Measurements from ENCODE around the gene FYN.

DNA sequence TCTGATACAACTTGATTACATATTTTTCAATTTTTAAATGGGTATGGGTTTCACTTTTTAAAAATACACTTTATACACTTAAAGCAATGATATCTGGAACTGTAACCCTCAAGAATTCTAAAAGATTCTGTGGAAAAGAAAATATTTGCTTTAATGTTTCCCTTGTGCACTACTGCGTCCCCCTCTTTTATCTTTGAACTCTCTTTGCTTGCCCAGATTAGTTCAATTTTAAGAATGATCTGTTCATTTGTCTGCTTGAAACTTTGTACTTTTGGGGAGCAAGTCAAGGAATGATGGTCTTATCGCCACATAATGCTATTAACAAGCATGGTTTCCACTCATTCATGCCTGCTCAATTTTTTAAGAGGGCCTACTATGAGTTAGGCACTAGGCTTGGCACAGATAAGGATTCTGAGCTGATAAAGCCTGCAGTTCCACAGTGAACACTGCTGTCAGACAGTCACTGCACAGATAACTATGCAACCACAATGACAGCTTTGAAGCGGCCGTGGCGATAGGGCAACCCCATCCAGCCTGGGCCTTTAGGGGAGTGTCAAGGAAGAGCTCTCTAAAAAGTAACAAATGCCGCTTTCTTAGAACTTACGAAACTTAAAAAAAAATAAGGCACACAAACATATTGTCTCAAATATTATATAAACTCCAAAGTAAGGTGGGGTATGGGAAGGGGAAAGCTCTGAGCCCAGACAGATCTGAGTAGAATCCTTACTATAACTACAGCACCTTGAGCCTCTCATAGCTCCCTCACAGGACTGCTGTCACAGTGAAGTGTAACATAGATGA, 29.7 kb downstream of the FYN start:
- TF ChIP-seq POLR2AphosphoS5 (IDR thresholded peaks at IDR 0.05; ENCODE audit: low read depth, low read length), result no peak
- no peak for TF ChIP-seq TAF1 (IDR thresholded peaks at IDR 0.05; ENCODE audit: low read depth, low read length)
- TF ChIP-seq POLR2A (IDR thresholded peaks at IDR 0.05; ENCODE audit: low read depth, low read length), result no peak

Data from GM12891 (cell line).